ENCODE data around the gene PPARGC1A. TPM values are rescaled to one million over a fixed set of nuclear protein-coding genes. Genes with fewer than 3 reads are reported as not detected.

PPARGC1A gene
- total and polyA plus RNA-seq, 2 donors (not counting 3 experiments of a cell fraction or from before 2014, with no cell fraction given), result not detected

DNA sequence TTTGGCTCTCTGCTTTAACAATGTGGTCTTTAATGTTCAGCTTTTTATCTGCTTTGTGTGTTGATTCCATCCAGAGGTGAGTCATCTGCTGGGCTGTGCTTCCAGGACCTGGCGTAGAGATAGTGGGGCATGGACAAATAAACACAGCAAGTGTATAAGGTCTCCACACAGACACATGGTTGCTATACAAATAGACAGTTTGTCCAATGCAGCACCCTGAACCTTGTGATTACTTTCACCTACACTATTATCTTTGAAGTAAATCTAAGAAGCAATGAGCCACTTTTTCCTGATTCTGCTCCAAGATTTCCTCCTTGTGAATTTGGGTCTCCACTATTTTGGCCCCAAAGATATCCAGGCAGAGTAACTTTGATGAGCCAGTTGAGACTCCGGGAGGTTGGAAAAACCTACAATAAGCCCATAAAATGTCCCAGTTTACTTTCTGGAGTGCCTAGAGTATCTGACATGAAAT is 12.1 kb downstream of the PPARGC1A start:
- H4K20me1 ChIP-seq (replicated peaks; ENCODE audit: control insufficient read depth, extremely low read depth, insufficient read depth, low read length), result no peaks in the 10 kb centered on the region
- no peak overlapping the region for H3K9ac ChIP-seq (replicated peaks; ENCODE audit: extremely low read depth, insufficient read depth, low read length)
- H3K27ac ChIP-seq (ENCODE audit: insufficient read depth, low read depth, low read length), result no peak overlapping the region
- no peaks in the 10 kb centered on the region for H3K9me1 ChIP-seq (replicated peaks; ENCODE audit: control insufficient read depth, extremely low read depth, insufficient read depth, low read length)
- no peak overlapping the region for H2AFZ ChIP-seq (ENCODE audit: low read depth, low read length)
- no TSS peak for BruUV-seq (replicated peaks)
- no peak overlapping the region for H3K4me3 ChIP-seq (replicated peaks in 1 of 3; ENCODE audit: insufficient read depth in 1 of 3, low read depth in 1 of 3, low read length in 3 of 3)
- ChIA-PET CTCF (no interaction called here), POLR2A (no interaction called here)
- no peaks in the 10 kb centered on the region for H3K27me3 ChIP-seq (ENCODE audit: control insufficient read depth in 2 of 2, insufficient read depth in 2 of 2, low read length in 2 of 2)
- no peak for FAIRE-seq
- no peaks in the 10 kb centered on the region for H3K79me2 ChIP-seq (ENCODE audit: control insufficient read depth, insufficient read depth, low read length)
- intact Hi-C loops (cut with micrococcal nuclease), result no loop called here
- H3K36me3 ChIP-seq (ENCODE audit: control insufficient read depth in 2 of 2, extremely low read depth in 1 of 2, insufficient read depth in 2 of 2, low read length in 2 of 2), result no peaks in the 10 kb centered on the region
- H3K4me1 ChIP-seq (ENCODE audit: control insufficient read depth, extremely low read depth, insufficient read depth, low read length), result no peaks in the 10 kb centered on the region
- no peak for DNase-seq (ENCODE audit: low read depth, low spot score)
- H3K4me2 ChIP-seq (ENCODE audit: insufficient read depth, low read length), result no peak overlapping the region
- dilution Hi-C loops (cut with MboI; ENCODE audit: extremely low pct_ligation_motif_present, low sequenced_read_pairs), result no loop called here
- TF ChIP-seq POLR2A (IDR thresholded peaks at IDR 0.05; ENCODE audit: low read depth, low read length) (no peak), MAX (IDR thresholded peaks at IDR 0.05; ENCODE audit: insufficient read depth, insufficient read length) (no peak), FOS (IDR thresholded peaks at IDR 0.05; ENCODE audit: borderline replicate concordance, insufficient read depth, low read length) (no peak), POLR2AphosphoS5 (IDR thresholded peaks at IDR 0.05; ENCODE audit: insufficient read depth, low read depth, low read length) (no peak), GATA2 (IDR thresholded peaks at IDR 0.05; ENCODE audit: insufficient read depth, insufficient read length, low read depth, low read length) (no peak), JUN (IDR thresholded peaks at IDR 0.05; ENCODE audit: borderline replicate concordance, insufficient read depth, insufficient read length, low read depth) (no peak)
- TF ChIP-seq, protein P1, sequence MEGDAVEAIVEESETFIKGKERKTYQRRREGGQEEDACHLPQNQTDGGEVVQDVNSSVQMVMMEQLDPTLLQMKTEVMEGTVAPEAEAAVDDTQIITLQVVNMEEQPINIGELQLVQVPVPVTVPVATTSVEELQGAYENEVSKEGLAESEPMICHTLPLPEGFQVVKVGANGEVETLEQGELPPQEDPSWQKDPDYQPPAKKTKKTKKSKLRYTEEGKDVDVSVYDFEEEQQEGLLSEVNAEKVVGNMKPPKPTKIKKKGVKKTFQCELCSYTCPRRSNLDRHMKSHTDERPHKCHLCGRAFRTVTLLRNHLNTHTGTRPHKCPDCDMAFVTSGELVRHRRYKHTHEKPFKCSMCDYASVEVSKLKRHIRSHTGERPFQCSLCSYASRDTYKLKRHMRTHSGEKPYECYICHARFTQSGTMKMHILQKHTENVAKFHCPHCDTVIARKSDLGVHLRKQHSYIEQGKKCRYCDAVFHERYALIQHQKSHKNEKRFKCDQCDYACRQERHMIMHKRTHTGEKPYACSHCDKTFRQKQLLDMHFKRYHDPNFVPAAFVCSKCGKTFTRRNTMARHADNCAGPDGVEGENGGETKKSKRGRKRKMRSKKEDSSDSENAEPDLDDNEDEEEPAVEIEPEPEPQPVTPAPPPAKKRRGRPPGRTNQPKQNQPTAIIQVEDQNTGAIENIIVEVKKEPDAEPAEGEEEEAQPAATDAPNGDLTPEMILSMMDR (IDR thresholded peaks at IDR 0.05; ENCODE audit: extremely low read depth in 1 of 2, insufficient read depth in 1 of 2, low read depth in 1 of 2, low read length in 2 of 2), result no peak
- H3K9me3 ChIP-seq (replicated peaks; ENCODE audit: control insufficient read depth, insufficient read depth, low read length), result no peaks in the 10 kb centered on the region
